ENCODE data around the gene ESYT3.

- TF ChIP-seq CTCF (IDR thresholded peaks at IDR 0.05) (no peak), POLR2A (IDR thresholded peaks at IDR 0.05) (no peak)
Measured at GRCh38 chr3:138389144-138389601, 45.2 kb upstream of the ESYT3 start.

All from body of pancreas (tissue), 4 donors.